Heart left ventricle (tissue), 13 donors: Measurements from ENCODE around the gene METTL22.

ENCODE experiments used
- CTCF ChIP-seq, 12 donors: fragments of 200-600 bp; sonication (generic) in 4 of 12; IDR thresholded peaks; one replicate each; pipeline versions ENCODE4 v1.5.0 to v1.8.0; 2018 to 2022; ENCODE audit warnings: antibody characterized with exemption in 12 of 12, mild to moderate bottlenecking in 5 of 12
- POLR2A ChIP-seq, 2 donors: fragments of 450-650 bp; IDR thresholded peaks; one replicate each; pipeline ENCODE4 v1.6.1; 2017; ENCODE audit warnings: antibody characterized with exemption in 2 of 2, mild to moderate bottlenecking in 2 of 2, moderate library complexity in 2 of 2
- donor health status: ischemic (EF 13 %, LVEDD 7.1; RV severe dilation, severe dysfunction).
- donor health status: DM: no; HTN: yes; CAD: no.
- donor health status: DM: no; HTN: no; CAD: no.
- donor health status: ischemic (EF 25% LVEDD 6.9; RV normal size, moderate dysfunction).
- donor health status: ischemic (EF 25% LVEDD 5.7; RV mildly dilated, moderate dysfunction).
- donor health status: ischemic (EF 35%, LVEDD 5.7; RV mildly dilated, moderate dysfunction).
- donor health status: nonischemic (EF 11% LVEDD 7.7; RV severe dilation, severe dysfunction).
- donor health status: DM: yes; HTN: yes; CAD: no.
- donor health status: PGD.
- donor health status: ischemic (EF 29% LVEDD 5.4; RV normal size, mild dysfunction).
- donor health status: nonischemic (EF 23%, LVEDD 6.1; RV moderate dilation, normal function).

- no peak for TF ChIP-seq CTCF (IDR thresholded peaks at IDR 0.05)
- no peak for TF ChIP-seq POLR2A (IDR thresholded peaks at IDR 0.05)
Measured at GRCh38 chr16:8605554-8605953, 15.9 kb upstream of the METTL22 start.
